DMS79 treated with DMSO at 0.1 percent for 48 hours (cell line): ENCODE results near the gene ME3.
A peak's percentile ranks its signal among the peaks of the same experiment; 100 is the strongest.

Experiments used
- DNase-seq: peaks from one replicate; lab custom pipeline; 2025; lab: John Stamatoyannopoulos, UW

Gene ME3

DNA sequence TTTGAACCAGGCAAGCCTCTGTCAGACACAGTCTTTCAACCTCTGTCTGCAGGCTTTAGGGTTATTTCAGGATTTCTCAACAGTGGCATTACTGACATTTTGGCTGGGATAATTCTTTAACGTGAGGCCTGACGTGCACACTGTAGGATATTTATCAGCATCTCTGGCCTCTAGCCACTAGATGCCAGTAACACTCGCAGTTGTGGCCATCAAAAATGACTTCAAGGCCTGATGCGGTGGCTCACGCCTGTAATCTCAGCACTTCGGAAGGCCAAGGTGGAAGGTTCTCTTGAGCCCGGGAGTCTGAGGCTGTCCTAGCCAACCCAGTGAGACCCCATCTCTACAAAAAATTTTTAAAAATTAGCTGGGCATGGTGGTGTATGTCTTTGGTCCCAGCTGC is 184.7 kb downstream of the ME3 start:
- no peak for DNase-seq

DNA sequence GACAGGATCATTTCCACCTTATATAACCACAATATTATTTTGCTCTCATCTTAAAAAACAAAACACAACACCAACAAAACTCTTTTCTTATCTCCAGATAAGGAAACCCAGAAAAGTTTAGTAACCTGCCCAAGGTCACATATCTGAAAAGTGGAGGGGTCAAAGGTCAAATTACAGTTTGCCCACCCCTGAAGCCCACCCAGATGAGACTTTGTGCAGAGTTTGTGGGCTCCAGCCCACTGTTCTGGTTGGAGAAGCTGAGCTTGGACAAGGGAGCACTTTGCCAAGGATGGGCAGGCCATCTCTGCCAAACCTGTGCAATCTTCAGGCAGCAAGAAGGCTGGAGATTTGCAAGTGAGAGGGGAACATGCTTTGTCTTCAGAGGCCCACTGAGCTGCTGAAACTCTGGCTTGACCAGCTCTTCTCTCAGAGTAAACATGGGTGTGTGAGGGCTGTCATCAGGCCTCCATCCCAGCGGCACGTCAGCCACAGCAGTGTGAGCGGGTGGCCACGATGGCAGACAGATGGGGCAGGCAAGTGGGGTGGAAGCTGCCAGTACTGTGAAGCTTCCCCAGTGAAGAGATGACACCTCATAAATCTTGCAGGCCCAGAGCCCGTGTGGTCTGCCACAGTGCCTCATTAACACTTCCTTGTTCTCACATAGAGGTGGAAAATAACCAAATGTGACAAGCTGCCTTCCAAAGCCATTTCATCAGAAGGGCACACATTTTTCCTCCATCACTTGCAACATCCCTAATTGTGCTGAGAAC is 186.0 kb downstream of the ME3 start:
- DNase-seq, result no peak

DNA sequence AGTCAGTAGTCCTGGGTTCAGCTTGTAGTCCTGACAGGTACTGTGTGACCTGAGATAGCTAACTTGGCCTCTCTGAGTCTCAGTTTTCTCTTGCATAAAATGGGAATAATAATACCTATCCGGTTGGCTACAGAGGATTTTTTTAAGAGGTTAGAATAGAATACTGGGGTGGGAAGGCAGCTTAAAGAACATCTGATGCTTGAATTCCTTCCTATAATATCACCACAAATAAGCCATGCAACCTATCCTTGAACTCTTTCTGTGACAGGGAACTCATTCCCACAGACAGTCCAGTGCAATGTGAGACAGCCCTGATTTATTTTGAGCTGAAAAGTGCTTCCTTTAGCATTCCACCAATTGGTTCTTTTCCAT is 187.6 kb downstream of the ME3 start:
- DNase-seq, result no peak

DNA sequence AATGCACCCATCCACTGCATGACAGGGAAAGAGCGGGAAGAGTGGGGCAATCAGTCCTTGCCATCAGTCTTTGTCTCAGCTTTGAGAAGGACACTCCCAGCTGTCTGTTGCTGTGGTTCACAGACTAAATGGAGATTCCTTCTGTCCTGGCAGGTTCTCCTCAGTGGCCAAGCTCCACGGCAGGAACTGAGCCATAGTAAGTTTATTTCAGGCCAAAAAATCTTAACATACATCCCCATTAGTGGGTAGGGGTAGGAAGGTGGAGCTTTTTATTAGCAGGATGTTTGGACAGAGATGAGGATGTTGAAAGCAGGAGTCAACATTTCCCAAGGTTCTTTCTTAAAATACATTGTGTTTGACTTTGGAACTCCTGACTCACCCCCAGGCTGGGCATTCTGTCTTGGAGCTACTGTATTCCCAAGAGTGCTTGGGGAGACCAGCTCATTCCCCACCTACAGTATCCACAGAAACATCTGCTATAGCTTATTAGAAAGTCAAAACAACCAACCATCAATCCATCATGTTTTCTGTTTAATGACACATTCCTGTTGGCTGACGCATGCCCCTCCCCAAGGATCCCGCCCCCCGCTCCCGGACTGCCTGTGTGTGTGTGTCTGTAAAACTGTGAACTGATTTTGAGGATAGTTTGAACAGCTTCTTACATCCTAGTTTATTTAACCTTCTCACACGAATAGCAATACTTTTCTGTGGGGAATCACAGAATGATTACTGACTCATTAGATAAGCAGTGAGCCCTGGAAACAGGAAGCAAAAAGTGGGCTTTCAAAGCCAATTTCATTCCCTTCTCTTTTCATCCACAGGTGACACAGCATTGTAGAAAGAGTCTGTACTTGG is 188.2 kb downstream of the ME3 start:
- DNase-seq, result no peak

DNA sequence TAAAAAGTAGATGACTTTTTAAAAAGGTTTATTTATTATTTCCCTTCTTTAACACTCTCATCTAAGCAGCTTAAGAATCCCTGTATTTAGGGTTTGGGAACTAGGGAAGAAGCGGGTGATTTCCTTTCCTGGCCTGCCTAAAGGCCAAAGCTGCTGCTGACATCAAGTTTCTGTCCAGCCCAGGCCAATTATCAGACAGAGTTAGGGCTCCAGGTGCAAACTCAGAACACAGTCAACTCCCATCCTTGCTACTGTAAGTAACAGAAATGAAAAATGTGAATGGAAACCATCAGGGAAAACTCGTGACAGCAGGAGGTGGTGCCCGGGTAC is 188.8 kb downstream of the ME3 start:
- DNase-seq, result no peak

DNA sequence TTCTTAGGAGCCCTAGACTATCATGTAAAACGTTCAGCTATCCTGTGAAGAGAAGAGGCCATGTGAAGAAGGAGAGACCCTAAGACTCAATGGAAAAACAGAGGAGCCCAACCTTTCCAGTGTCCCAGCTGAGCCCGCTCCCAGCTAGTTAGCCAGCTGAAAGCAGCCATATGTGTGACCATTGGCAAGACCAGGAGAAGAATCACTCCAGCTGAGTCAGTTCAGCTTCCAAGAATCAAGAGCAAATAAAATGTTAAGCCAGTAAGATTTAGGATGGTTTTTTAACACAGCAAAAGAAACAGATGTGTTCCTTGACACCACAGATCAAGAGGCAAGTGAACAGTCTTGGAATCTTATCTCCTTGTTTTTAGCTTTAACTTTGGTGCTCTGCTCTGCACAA is 189.7 kb downstream of the ME3 start:
- no peak for DNase-seq

DNA sequence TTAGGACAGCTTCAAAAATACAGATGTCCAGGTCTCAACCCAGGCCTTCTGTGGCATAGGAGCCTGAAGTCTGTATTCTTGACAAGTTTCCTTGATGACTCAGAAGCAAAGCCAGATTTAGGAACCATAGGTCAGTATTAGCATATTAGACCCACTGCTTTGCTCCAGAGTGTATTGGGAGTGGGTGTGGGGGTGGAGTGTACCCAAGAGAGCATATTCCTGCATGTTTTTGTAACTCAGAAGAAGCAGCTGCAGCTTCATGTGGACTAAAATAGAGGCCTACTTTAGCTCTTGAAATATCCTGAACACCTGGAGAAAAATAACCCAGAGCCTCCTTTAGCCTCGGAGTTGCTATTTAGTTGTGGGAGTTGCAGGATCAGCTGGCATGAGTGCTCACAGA is 191.0 kb downstream of the ME3 start:
- no peak for DNase-seq

DNA sequence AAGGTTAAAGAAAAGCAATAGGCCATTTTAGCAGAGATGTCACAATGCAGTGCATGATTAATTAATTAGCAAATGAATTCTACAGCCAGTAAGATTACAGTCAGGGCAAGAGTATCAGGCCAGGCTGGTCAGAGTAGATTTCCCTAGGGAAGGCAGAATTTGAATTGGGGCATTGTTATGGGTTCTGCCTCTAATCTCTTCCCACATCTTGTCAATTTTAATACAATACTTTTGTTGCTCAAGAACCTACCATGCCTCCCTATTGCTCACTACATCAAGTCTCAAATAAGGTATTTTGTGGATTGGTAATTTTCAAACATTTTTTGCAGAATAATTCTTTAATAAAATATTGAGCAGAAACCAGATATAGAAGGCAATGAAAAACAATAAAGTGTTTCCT is 194.1 kb downstream of the ME3 start:
- no peak for DNase-seq

DNA sequence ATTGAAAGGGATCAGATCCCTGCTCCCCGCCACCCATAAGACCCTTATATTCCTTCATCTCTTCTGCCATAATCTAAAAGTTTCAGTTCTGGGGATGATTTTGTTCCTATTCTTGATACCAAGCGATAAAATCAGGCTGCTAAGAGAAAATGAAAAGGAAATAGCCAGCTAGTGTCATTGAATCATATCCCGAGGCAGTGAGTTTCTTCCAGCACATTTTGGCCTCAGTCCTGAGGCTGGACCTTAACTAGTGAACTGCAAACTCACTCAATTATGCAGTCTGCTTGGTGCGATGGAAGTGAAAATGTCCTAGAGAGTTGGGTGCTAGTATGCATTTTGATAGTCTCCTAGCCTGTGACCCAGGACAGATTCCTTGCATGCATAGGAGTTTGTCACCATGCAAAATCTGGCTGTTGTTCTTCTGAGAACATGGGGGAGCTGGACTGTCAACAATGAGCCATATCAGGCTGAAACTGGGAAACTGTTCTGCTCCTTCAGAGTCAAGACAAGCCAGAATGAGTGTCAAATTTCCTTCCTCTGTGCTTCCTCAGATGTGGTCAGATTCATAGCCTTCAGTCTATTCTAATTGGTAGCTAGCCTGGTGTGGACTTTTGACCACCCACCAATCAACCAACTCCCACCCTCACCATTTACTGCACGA is 194.8 kb downstream of the ME3 start:
- DNase-seq, result no peak

DNA sequence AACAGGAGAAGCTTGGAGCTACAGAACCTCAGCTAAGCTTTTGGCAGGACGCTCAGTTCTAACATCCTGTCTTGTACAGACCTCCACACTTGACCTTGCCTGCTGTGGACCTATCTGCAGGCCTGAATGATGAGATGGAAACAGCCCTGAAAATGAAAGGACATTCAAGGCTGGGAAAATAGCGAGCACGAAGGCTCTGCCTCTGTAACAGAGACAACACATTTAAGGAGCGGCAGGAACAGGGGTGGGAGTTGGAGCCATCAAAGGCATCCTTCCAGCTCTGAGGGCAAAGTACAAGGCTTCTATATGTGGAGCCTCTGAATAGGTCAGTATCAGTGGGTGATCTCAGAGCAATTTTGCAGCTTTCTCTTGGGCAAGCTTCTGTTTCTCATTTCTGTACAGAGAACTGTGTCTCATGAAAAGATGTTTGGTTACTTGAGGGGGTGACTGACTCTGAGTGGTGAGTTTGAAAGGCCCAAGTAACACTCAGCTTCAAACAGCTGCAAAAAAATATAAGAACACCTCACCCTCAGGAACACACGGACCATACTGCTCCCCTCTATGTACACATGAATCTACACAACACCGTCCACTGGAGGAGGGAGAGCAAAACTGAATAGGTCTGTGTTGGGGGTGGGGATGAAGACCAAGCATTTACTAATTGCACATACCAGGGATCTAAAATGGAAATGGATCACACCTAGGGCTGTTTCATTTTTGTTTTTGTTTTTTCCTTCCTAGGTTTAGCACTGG is 196.1 kb downstream of the ME3 start:
- DNase-seq, result no peak

DNA sequence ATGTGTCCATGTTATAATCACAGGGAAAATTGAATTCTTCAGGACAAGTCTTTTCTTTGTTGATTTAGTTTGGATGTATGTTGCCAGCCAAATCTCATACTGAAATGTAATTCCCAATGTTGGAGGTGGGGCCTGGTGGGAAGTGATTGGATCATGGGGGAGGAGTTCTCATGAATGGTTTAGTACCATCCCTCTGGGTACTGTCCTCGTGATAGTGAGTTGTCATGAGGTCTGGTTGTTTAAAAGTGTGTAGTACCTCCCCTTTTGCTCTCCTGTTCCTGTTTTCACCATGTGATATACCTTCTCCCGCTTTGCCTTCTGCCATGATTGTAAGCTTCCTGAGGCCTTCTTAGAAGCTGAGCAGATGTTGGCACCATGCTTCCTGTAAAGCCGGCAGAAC is 197.4 kb downstream of the ME3 start:
- no peak for DNase-seq

DNA sequence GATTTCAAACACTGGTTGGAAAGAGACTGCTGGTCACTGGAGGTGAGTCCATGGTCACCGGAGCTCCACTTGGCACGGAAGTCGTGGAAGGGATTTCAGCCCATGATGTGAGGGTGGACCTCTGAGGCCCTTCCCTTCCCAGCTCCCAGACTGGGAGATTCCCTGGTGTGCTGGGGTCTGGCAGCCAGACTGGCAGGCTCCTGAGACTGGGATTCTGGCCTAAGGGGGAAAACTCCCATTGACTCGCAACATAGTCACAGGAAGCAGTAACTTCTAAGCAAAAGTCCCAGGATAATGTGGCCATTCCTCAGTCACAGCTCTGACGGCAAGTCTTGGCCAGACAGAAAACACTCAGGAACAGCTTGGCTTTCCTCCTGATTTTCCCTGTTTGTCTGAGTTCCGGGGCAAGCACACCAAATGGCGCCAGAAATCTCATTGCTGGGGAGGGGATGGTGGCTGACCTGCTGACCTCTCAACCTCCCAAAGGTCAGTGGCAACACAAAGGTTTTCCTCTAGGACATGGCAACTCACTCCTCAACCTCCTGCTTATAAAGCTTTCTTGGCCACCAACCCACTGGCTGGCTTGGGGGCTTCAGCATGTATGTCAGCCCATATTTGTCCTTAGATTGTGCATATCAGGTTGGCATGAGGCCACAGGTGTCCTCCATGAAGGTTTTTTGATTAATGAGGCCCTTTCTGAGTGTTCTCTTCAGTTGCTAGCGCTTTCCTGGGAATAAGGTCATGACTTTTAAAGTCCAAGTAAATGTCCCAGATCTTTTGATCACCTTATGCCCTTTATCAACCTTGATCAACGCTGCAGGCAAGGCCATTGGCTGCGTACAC is 198.2 kb downstream of the ME3 start:
- no peak for DNase-seq

DNA sequence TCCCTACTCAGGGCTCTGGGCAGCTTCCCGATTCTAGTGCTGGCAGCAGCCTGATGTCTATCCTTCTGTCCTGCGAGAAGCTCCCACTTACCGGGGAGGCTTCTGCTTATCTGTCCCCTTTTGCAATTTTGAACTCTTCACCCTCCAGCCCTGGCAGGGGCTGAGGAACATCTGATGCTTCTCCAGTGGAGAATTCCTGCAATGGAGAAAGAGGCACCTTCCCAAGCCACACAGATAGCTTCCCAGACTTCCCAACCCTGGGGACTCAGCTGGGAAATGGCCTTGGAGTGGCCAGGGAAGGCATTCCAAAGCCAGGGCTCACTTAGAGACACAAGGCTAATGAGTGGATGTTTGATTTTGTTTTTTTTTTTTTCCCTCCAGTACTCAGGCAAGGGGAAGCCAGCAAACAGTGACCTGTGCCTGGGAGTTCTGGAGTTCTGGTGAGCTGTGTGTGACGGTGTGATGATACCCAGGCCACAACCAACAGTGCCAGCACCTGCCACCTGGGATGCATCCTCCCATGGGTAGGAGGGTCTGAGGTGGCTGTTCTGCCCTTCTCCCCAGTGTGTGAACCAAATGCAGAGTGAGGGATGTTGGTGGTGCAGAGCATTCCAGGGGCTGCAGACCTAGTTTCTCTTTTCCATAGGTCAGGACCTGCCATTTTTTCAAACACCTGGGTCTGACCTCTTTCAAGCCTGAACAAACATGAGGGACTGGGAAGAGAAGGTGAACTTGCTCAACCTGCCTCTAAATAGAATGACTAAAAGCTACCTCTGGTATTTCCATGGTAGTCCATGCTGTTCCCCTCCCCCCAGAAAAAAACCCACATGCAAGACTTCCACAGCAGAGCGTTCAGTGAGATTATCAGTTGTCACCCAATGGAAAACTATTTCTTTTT is 202.7 kb downstream of the ME3 start:
- no peak for DNase-seq

DNA sequence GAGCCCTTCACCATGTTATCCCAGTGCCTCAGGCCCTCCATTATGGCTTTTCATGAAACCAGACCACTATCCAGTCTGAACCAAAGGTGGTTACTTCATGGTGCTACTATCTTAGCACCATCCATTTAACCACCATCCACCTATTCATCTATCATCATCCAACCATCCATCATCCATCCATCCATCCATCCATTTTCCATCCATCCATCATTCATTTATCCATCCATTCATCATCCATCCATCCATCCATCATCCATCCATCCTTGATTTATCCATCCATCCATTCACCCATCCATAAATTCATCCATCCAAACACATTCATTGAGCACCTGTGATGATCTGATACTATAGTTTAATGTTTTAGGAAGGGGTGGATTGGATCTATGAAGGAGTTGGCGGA is 204.2 kb downstream of the ME3 start:
- DNase-seq, result no peak

DNA sequence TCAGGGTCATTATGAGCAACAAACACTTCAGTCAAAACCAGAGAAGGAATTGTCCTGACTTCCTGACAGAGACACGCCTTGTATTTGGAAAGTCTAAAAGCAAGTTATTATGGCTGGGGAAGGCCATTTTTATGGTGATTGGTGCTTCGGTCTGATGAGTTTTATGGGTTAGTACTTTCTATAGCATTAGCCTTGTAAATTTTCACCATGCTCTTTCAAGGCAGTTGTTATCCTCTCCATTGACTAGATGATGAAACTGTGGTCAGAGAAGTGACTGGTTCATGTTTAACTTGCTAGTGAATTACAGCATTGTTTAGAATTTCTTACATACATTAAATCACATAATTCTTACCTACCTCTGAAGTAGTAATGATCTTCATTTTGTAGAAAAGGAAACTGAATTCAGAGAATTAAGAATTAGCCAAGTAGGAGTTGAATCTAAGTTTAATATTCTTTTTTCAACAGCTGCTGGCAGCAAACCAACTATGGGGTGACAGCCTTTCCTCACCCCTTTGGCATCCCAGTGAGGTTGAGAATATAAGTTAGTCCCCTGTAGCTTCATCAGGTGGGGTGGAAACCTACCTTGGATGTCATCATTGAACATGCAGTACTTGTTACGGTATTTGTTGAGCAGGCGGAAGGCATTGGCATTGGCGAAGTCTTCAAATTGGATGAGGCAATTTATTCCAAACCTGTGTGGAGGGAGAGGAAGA is 207.8 kb downstream of the ME3 start:
- DNase-seq, result peak; percentile 54

DNA sequence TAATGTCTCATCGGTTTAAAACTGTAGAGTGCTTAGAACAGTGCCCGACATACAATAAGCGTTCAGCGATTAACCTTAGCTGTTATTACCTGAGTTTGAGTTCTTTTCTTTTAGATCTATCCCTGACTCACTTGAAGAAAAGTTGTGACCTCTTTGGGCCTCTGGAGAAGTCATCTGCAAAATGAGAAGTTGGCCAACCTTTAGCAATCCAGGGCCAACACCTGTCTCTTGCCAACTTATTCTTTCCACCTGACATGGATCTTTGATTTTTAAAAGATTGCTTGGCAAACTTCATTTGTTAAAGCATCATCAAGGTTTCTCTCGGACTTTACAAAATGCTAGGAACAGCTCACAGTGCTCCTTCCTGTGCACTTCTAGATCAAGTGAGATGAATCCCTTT is 208.5 kb downstream of the ME3 start:
- DNase-seq, result no peak

DNA sequence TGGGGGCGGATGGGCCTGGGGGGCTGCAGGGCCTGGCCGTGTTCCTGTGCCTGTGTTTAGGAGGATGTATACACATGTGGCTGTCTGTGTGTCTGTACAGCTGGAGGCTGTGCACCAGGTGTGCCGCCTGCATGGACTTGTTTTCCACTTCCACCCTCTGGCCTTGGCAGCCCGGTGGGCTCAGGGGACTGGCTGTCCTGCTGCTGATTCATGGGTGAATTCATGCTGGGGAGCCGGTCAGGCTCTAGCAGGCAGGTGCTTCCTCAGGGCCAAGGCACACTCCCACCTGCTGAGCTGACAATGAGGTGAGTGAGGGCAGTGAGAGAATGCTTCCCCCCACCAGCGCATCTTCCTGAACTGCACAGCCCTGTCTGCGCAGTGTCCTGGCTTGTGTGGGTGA is 209.3 kb downstream of the ME3 start:
- no peak for DNase-seq

DNA sequence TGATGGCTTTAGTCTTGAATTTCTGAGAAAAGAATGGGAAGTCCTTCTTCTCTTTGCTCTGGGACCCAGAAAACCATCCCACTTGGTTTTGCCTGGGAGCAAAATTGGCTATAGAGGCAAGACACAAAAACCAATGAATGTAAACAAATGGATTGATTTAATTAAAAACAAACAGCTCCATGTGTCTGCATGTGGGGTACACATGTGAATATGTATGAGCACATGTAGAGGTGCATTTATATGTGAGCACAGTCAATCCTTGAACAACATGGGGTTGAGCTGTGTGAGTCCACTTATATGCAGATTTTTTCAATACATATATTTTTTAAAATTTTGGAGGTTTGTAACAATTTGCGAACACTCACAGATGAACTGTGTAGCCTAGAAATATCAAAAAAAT is 210.5 kb downstream of the ME3 start:
- DNase-seq, result no peak

DNA sequence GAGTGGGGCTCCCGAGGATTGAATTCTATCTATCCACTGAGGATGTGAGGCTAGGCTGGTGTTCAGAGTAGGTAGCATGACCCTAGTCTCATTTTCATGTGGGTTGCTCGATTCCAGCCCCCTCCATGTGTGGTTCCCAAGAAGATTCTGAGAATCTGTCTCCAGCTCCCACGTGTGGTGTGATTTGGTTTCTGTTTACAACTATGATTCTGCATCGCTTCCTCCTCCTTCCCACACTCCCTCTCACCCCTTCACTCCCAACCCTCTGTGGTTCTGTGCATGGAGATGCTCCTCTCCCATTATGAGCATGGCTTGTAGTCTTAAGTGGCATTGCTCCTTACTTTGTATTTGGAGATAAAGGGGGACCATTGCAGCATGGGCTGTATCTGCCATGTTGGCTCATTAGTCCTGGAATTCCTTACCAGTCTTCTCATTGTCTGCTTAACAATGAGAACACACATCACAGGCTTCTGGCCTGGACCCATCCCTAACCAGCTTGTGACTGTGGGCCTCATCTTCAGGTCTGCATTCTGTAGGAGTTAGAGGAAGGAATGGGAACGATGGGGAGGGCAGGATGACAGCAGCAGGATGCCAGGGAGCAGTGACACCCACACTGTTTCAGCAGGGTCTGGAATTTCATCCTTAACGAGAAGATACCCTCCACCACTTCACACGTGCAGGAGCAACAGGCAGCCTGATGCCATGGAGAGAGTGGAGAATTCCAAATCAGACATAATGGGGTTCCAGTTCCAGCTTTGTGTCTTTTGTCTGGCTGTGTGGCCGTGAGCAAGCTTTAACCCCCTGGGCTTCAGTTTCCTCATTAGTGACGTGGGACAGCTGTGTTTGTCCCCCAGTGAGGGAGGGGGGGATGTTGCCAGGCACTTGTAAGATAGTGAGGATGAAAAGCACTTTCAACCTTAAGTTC is 211.7 kb downstream of the ME3 start:
- no peak for DNase-seq
